ENCODE measurements around the gene UNC80.
A peak's percentile ranks its signal among the peaks of the same experiment; 100 is the strongest.

- TF ChIP-seq, protein P1, sequence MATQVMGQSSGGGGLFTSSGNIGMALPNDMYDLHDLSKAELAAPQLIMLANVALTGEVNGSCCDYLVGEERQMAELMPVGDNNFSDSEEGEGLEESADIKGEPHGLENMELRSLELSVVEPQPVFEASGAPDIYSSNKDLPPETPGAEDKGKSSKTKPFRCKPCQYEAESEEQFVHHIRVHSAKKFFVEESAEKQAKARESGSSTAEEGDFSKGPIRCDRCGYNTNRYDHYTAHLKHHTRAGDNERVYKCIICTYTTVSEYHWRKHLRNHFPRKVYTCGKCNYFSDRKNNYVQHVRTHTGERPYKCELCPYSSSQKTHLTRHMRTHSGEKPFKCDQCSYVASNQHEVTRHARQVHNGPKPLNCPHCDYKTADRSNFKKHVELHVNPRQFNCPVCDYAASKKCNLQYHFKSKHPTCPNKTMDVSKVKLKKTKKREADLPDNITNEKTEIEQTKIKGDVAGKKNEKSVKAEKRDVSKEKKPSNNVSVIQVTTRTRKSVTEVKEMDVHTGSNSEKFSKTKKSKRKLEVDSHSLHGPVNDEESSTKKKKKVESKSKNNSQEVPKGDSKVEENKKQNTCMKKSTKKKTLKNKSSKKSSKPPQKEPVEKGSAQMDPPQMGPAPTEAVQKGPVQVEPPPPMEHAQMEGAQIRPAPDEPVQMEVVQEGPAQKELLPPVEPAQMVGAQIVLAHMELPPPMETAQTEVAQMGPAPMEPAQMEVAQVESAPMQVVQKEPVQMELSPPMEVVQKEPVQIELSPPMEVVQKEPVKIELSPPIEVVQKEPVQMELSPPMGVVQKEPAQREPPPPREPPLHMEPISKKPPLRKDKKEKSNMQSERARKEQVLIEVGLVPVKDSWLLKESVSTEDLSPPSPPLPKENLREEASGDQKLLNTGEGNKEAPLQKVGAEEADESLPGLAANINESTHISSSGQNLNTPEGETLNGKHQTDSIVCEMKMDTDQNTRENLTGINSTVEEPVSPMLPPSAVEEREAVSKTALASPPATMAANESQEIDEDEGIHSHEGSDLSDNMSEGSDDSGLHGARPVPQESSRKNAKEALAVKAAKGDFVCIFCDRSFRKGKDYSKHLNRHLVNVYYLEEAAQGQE (IDR thresholded peaks at IDR 0.05; ENCODE audit: borderline replicate concordance), result no peak
- TF ChIP-seq POLR2AphosphoS5 (IDR thresholded peaks at IDR 0.05) (peak; percentile 52), CTCF (IDR thresholded peaks at IDR 0.05; ENCODE audit: poor library complexity, severe bottlenecking) (no peak)
Measured at GRCh38 chr2:209870067-209870466, 98.4 kb downstream of the UNC80 start.
